CD4-positive, alpha-beta T cell treated with Interleukin-10 for 1 hour (primary cell): Measurements from ENCODE around the gene IFIT1B.

Experiments used
- DNase-seq: peaks from one replicate; pipeline ENCODE4 v3.0.0-alpha.2; 2020

IFIT1B gene

GRCh38 chr10:89414146-89414878, 36.5 kb downstream of the IFIT1B start, which contains the start of gene IFIT5:
IFIT5 (plus strand) TSS chr10:89414568; CDS start chr10:89414799, 231 bp downstream.
- DNase-seq: peak; percentile 77

DNA sequence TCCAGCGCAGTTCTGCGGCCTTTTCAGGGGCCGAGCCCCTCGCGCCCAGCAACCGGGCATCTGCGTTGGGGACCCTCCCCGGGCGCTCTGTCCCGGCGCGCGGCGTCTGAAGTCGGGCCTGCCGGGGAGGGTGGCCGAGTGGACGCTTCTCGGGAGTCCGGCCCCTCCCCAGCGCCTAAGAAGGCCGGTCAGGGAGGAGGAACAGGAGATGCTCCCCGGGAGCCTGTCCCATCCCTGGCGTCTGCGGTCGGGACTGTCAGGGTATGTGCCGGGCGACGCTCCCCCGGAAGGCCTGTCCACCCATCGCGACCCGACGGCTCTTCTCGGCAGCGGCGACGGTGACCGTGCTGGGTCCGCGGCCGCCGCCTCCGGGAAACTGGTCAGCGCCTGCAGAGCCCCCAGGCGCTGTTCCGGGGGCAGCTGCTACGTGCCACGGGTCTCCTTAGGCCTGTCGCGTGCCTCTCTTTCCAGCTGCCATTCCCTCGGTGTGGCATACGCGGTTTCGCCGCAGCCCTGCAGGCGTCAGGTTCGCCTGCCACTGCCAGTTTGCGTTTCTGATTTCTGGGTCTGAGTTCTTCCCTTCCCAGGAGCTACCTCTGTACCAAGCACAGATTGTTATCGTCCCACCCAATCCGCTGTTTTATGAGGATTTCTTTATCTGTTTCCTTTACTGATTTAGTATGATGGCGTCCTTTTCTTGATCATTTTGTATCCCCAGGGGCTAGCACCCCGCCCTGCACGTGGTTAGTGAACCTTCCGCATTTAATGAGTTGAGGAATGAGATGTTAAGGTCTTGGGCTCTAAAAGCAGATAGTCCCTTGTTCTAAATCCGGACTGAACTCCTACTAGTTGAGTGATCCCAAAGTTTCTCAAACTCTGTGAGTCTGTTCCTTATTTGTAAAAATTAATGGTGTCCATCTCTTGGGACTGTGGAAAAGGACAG, 37.3 kb downstream of the IFIT1B start:
- peak; percentile 52 for DNase-seq

DNA sequence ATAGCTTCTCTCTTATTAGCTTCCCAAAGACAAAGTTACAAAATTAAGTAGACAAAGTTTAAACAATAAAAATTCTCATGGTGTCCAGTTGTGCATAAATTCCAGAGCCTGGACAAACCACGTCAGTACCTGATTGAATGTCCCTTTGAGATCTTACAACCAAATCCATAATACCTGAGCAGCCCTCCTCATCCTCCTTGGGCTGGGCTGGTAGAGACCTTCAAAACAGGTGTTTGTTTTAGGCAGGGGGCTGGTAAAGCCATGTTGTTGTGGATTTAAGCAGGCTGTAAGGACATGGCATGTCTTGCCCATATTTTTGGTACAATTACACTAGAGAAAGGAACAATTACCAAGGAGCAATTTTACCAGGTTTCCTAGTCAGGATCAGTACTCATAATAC, 38.6 kb downstream of the IFIT1B start:
- no peak for DNase-seq

- DNase-seq: peak; percentile 51
Measured at GRCh38 chr10:89419548-89419947, 41.7 kb downstream of the IFIT1B start.

- DNase-seq: no peak
Measured at GRCh38 chr10:89421018-89421476, 43.2 kb downstream of the IFIT1B start.

DNA sequence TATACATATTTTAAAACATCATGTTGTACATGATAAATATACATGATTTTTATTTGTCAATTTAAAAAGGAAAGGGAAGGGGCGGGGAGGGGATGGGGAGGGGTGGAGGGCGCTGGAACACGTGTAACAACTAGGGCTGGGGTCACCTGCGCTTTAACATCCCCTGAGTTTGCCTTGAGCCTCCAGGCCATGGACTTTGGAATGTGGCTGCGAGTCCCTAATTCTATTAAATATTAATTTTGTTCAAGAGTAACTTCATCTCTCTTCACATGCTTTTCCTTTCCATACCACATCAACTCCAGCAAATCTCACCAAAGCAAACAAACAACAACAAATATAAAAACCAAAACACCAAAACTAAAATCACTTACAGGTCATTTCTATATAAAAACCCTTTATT, 47.1 kb downstream of the IFIT1B start:
- DNase-seq: no peak

- DNase-seq: peak; percentile 46
Measured at GRCh38 chr10:89426230-89426868, 48.5 kb downstream of the IFIT1B start.

- no peak for DNase-seq
Measured at GRCh38 chr10:89427629-89428028, 49.8 kb downstream of the IFIT1B start.

DNA sequence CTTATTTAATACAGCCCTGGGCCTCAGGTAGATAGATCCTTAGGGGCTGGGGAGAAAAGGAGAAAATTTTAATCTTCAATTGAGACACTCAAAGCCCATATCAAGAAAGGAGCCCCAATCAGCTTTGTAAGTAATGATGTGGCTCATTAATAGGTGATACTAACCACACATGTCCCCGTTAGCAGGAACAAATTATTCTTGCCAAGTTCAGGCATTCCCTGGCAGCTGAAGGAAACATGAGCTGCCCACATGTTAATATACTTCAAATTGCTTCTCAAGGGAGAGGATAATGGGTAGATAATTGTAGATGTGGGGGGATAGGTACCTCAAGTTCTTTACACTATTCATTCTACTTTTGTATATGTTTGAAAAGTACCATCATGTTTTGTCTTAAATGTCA, 51.0 kb downstream of the IFIT1B start:
- DNase-seq: no peak

DNA sequence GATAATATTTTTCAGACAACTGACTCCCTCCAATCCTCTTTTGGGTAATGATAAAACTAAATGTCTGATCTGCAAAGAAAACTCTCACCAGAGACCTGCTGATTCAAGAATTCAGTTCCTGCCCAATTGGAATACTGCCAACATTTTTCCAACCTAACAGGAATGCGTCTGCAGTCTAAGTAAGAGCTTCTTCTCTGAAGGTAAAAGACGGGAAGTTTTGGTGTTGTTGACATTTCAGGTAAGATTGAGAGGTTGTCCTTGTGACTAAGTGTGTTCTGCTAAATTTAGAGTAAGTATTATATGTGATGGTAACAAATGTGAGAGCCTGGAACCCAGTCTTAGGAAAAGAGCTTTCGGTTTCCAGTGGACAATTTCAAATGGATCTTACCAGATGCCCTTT, 54.1 kb downstream of the IFIT1B start:
- DNase-seq: no peak
